ENCODE data around the gene NCCRP1. TPM values are rescaled to one million over a fixed set of nuclear protein-coding genes. Genes with fewer than 3 reads are reported as not detected.
"Not testable (repeated sequence)": the region's sequence is repeated elsewhere in the genome, so short reads cannot be mapped to it uniquely, and the experiment has no call there.

The NCCRP1 gene
- total RNA-seq, 1 donor from 2014 or later, result 18.4 TPM

DNA sequence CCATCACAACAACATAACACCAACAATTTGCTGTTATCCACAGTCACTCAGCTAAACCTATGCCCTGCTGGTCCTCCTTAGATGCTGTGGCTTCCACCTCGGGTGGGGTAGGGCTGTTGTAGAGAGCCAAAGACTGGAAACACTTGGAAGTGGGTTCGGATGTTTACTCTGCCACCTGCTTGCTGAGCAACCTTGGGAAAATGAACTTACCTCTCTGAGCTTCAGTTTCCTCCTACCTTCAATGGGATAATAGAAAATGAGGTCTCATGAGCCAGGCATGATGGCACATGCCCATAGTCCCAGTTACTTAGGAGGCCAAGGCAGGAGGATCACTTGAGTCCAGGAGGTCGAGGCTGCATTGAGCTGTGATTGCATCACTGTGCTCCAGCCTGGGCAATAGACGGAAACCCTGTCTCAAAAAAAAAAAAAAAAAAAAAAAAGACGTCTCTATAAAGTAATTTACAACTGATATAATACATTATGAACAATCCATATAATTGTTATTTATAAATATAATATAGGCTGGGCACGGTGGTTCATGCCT lies 10.6 kb downstream of the NCCRP1 start:
- no peak for DNase-seq (ENCODE audit: low spot score)

GRCh38 chr19:39208175-39208795 lies 11.5 kb downstream of the NCCRP1 start:
- DNase-seq (ENCODE audit: low spot score), result no peak

DNA sequence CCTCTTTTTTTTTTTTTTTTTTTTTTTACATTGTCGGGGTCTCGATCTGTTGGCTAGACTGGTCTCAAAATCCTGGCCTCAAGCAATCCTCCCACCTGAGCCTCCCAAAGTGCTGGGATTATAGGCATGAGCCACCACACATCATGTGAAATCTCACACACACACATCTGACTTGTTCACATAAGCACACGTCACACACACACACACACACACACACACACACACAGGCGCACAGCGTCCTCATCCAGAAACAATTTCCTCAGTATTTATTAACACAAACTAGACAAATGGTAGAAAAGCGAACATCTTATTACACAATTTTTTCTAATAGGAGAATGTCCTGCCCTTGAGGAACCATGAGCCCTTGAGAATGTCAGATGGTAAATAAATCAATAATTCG lies 12.4 kb downstream of the NCCRP1 start:
- DNase-seq (ENCODE audit: low spot score), result no peak

DNA sequence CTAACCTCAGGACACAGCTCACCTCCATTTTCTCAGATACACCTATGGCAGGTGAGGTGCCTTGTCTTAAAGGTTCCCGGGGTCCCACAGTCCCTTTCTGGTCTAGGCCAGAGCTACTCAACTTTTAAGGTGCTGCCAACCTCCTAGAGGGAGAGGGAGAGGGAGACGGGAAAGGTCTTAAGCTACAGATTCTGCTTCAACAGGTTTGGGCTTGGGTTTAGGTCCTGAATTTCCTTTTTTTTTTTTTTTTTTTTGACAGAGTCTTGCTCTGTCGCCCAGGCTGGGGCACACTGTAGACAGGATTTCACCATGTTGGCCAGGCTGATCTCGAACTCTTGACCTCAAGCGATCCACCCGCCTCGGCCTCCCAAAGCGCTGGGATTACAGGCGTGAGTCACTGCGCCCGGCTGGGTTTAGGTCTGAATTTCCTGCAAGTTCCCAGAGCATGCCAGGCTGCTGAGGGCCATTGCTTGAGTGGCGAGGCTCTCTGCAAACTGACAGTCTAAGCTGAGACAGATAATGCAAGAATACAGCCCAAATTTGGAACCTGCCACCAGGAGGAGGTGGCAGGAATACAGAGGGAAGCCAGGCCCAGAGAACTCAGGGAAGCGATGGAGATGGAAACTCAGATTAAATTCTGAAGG lies 15.1 kb downstream of the NCCRP1 start:
- no peak for DNase-seq (ENCODE audit: low spot score)

DNA sequence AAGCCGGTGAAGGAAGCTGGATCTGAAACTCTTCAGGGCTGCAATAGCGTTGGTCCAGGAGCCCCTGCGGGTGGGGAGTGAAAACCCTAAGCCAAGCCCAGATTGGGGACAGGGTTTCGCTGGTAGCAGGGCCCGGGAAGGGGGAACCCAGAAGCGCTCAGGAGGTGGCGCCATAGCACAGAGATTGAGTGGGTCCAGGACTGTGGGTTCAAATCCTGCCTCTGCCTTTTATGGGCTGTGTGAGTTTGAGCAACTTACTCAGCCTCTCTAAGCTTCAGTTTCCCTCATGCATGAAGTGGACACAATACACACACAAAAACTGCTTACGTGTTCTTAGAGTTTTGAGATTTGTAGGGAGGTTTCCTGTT lies 15.6 kb downstream of the NCCRP1 start:
- DNase-seq (ENCODE audit: low spot score), result no peak

DNA sequence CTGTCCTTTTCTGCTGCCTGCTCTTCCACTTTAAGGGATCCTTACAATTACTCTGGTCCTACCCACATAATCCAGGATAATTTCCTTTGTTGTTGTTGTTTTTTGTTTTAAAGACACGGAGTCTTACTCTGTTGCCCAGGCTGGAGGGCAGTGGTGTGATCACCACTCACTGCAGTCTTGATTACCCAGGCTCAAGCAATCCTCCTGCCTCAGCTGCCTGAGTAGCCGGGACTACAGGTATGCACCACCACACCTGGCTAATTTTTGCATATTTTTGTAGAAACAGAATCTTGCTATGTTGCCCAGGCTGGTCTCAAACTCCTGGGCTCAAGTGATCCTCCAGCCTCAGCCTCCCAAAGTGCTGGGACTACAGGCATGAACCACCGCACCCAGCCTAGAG lies 18.6 kb downstream of the NCCRP1 start:
- DNase-seq (ENCODE audit: low spot score), result not testable (repeated sequence)

DNA sequence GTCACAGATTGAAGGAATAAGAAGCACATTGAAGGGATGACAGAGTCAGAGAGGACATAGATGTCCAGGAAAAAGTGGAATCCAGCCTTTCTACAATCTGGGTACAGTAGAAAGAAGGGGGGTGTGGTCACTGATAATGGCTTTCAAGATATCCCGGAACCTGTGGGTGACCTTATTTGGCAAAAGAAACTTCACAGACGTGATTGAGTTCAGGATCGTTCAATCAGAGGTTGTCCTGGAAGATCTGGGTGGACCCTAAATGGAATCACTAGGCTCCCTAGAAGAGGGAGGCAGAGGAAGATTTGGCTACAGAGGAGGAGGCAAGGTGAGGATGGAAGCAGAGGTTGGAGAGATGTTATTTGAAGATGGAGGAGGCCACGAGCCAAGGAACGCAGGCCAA lies 20.3 kb downstream of the NCCRP1 start:
- no peak for DNase-seq (ENCODE audit: low spot score)

GRCh38 chr19:39218230-39219007 lies 21.7 kb downstream of the NCCRP1 start:
- no peak for DNase-seq (ENCODE audit: low spot score)

DNA sequence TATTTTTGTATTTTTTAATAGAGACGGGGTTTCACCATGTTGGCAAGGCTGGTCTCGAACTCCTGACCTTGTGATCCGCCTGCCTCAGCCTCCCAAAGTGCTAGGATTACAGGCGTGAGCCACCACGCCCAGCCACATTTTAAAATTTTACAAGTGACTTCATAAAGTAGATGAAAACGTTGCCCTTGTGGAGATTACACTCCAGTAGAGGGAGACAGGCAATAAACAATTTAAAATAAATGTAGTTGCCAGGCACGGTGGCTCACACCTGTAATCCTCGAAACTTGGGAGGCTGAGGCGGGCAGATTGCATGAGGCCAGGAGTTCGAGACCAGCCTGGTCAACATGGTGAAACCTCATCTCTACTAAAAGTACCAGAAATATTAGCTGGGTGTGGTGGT lies 22.3 kb downstream of the NCCRP1 start:
- DNase-seq (ENCODE audit: low spot score), result not testable (repeated sequence)

GRCh38 chr19:39223703-39224279 lies 27.0 kb downstream of the NCCRP1 start:
- no peak for DNase-seq (ENCODE audit: low spot score)

DNA sequence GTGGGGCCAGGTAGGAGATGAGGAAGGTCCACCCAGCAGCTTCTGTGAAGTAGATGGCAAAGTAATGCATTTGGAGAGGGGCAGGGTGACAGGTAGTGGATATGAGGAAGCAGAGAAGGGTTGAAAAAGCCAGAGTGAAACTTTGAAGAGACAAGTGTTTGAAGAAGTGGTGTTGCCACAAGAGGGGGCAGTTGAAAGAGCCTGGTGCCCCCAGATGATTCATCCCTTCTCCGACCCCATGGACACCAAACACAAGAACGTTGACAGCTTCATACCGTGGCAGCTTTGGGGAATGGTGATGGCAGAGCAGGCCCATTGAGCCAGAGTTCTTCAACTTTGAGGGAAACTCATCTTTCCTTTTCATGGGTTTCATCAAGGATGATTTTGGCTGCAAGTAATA lies 28.1 kb downstream of the NCCRP1 start:
- no peak for DNase-seq (ENCODE audit: low spot score)

- DNase-seq (ENCODE audit: low spot score), result no peak
Observed at GRCh38 chr19:39230096-39230764, 33.5 kb downstream of the NCCRP1 start.

- DNase-seq (ENCODE audit: low spot score), result no peak
Observed at GRCh38 chr19:39232708-39233107, 35.9 kb downstream of the NCCRP1 start.

GRCh38 chr19:39236527-39236926 lies 39.8 kb downstream of the NCCRP1 start:
- no peak for DNase-seq (ENCODE audit: low spot score)

GRCh38 chr19:39237200-39238184 lies 40.7 kb downstream of the NCCRP1 start:
- DNase-seq (ENCODE audit: low spot score), result peak; percentile 84

- no peak for DNase-seq (ENCODE audit: low spot score)
Observed at GRCh38 chr19:39238209-39238608, 41.4 kb downstream of the NCCRP1 start.

DNA sequence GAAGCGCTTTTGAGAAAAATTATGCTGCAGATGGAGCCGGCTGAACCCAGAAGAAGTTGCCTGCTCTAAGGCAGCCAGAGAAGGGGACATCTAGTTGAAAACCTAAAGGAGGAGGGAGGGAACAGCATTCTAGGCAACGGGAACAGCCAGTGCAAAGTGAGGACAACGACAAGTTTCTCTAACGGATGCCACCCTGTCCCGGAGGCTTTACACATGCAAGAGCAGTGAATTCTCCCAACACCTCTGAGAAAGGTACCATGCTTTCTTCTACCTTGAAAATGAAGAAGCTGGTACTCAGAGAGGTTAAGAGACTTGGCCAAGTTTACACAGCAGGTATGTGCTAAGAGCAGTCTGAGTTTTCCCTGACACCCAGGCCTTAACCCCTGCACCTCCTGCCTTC lies 42.2 kb downstream of the NCCRP1 start:
- no peak for DNase-seq (ENCODE audit: low spot score)

DNA sequence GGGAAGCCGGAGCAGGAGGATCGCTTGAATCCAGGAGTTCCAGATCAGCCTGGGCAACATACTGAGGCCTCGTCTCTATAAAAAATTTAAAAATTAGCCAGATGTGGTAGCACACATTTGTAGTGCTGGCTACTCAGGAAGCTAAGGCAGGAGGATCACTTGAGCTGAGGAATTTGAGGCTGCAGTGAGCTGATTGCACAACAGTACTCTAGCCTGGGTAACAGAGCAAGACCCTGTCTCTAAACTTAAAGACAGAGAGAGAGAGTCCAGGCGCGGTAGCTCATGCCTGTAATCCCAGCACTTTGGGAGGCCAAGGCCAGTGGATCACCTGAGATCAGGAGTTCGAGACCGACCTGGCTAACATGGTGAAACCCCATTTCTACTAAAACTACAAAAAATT lies 43.7 kb downstream of the NCCRP1 start:
- DNase-seq (ENCODE audit: low spot score), result no peak

DNA sequence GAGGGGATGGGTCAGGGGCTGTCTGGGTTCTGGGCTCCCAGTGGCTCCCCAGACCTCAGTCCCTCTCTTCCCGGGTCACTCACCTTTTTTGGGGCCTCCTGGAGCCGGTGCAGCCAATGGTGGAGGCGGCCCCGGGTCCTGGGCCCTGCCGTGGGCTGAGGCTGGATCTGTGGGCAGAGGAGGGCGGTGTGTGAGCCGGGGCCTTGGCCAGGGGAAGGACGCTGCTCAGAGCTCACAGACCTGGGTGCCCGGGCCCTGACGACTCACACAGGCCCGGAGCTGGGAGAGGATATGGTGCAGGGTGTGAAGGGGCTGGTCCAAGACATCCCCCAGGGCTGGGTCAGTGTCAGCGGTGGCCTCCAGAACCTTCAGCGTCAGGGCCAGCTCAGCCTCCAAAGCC lies 47.0 kb downstream of the NCCRP1 start:
- DNase-seq (ENCODE audit: low spot score), result not testable (repeated sequence)

- not testable (repeated sequence) for DNase-seq (ENCODE audit: low spot score)
Observed at GRCh38 chr19:39244410-39245100, 47.8 kb downstream of the NCCRP1 start, which contains the start of gene IFNL3. IFNL3 (minus strand) TSS chr19:39245006; CDS start chr19:39244967, 39 bp downstream.

All from ureter (tissue), 1 donor.